Esophagus squamous epithelium (tissue), 5 donors: ENCODE data around the gene ATP9B. TPM values are rescaled to one million over a fixed set of nuclear protein-coding genes. Genes with fewer than 3 reads are reported as not detected.

Source experiments
- DNase-seq: peaks from one replicate; lab custom pipeline; 2025; lab: John Stamatoyannopoulos, UW
- H3K27ac ChIP-seq, 4 donors: fragments of 200-600 bp; sonication (generic); one replicate each; pipeline ENCODE4 v1.5.1; 2016 to 2019; ENCODE audit warnings: mild to moderate bottlenecking in 1 of 4
- H3K27me3 ChIP-seq, 4 donors: fragments of 200-600 bp; sonication (generic); 1 replicate in 3 of 4; 2 replicates in 1 of 4; pipeline versions ENCODE4 v1.5.1 to v1.6.0; 2017 to 2021; ENCODE audit warnings: antibody characterized with exemption in 1 of 4
- H3K36me3 ChIP-seq, 3 donors: fragments of 200-600 bp; sonication (generic); one replicate each; pipeline ENCODE4 v1.5.1; 2016 to 2019
- H3K4me1 ChIP-seq, 3 donors: fragments of 200-600 bp; sonication (generic); one replicate each; pipeline ENCODE4 v1.5.1; 2017 to 2019
- H3K4me3 ChIP-seq, 4 donors: fragments of 200-600 bp; sonication (generic); 1 replicate in 3 of 4; 2 replicates in 1 of 4; pipeline ENCODE4 v1.5.1; 2016 to 2019; ENCODE audit warnings: mild to moderate bottlenecking in 2 of 4, moderate library complexity in 1 of 4
- H3K9me3 ChIP-seq, 3 donors: fragments of 200-600 bp; sonication (generic); one replicate each; pipeline ENCODE4 v1.5.1; 2016 to 2019
- POLR2A ChIP-seq, 4 donors: fragments of 450-650 bp; IDR thresholded peaks; one replicate each; pipeline ENCODE4 v1.6.1; 2017; ENCODE audit warnings: antibody characterized with exemption in 4 of 4, mild to moderate bottlenecking in 4 of 4, moderate library complexity in 3 of 4
- WGBS, 2 donors: methylation state at CpG; one replicate each; pipeline ENCODE4 v1.1.5; 2018; 5-methylcytosine and 5-hydroxymethylcytosine counted together
- intact Hi-C: fragments of 100-400 bp; cut with DNase I; formaldehyde crosslinking; loops from one replicate; pipeline ENCODE4 v1.15.0; 2022
- total RNA-seq, 4 donors: library from RNA; depleted of rRNA; stranded (reverse); fragments of >200 nt; gene quantifications; one replicate each; pipeline ENCODE4 v1.1.0, GENCODE V29; 2016
- TF ChIP-seq, protein P1 (sequence below), 6 experiments: fragments of 450-650 bp in 4 of 6; fragments of 200-600 bp in 2 of 6; sonication (generic) in 2 of 6; IDR thresholded peaks; one replicate each; pipeline ENCODE4 v1.5.1; 2016 to 2019; ENCODE audit warnings: antibody characterized with exemption in 6 of 6, mild to moderate bottlenecking in 4 of 6, moderate library complexity in 4 of 6
- donor health status: DM: yes; HTN: yes; CAD: no.

Gene ATP9B
- total RNA-seq, 4 donors from 2014 or later = 12.9 to 46.7 (median 22.0) TPM

DNA sequence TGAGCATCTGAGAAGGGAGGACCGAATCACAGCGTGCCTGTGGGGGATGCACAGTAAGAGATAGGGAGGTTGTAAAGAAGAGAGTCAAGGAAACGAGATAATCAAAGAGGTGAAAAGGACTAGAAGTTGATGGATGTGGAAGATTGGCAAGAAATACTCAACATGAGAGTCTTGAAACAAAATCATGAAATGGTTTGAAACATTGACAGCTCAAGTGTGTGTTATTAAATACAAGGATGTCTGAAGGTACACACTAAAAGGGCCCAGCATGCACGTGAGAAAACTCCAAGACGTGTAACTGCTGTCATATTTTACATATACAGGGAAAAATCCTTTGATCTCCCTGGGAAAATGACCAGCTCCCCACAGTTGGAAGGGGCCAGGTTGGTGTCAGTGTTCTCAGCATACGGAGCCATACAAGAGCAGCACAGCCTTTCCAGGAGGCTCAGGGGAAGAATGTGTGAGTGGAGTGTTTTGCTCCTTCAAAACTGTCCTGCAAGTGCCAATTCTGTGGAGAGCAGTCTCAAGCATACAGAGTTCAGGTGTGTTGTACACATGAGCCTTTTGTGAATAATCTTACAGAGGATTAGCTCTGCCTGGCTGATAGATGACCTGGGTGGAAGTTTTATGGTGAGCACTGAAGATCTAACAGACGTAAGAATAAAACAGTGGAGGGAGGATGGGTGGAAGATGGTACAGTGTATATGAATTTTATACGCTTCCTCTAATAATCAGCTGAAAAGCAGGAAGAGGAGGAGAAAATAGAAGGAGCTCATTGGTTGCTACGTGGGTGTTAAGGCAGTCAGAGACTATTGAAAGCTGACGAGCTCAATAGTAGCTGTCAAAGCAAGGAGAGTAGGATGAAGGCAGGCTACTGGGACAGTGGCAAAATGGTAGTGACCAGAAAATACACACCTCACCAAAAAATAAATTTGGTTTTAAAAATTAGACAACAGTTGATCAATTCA is 126.8 kb downstream of the ATP9B start:
- no peaks in the 10 kb centered on the region for H3K4me1 ChIP-seq
- no peak for DNase-seq
- intact Hi-C loops = no loop called here
- peaks cover 0 to 41% (median 0%) of the 10 kb centered on the region in 3 donors for H3K36me3 ChIP-seq
- WGBS, 2 donors = 86 to 89% methylated on average over 10 of the region's 10 CpGs
- no peak overlapping the region for H3K4me3 ChIP-seq
- H3K27ac ChIP-seq = no peak overlapping the region
- no peaks in the 10 kb centered on the region for H3K27me3 ChIP-seq
- no peaks in the 10 kb centered on the region for H3K9me3 ChIP-seq
- TF ChIP-seq POLR2A (IDR thresholded peaks at IDR 0.05) = no peak
- TF ChIP-seq, protein P1, sequence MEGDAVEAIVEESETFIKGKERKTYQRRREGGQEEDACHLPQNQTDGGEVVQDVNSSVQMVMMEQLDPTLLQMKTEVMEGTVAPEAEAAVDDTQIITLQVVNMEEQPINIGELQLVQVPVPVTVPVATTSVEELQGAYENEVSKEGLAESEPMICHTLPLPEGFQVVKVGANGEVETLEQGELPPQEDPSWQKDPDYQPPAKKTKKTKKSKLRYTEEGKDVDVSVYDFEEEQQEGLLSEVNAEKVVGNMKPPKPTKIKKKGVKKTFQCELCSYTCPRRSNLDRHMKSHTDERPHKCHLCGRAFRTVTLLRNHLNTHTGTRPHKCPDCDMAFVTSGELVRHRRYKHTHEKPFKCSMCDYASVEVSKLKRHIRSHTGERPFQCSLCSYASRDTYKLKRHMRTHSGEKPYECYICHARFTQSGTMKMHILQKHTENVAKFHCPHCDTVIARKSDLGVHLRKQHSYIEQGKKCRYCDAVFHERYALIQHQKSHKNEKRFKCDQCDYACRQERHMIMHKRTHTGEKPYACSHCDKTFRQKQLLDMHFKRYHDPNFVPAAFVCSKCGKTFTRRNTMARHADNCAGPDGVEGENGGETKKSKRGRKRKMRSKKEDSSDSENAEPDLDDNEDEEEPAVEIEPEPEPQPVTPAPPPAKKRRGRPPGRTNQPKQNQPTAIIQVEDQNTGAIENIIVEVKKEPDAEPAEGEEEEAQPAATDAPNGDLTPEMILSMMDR (IDR thresholded peaks at IDR 0.05) = no peak

DNA sequence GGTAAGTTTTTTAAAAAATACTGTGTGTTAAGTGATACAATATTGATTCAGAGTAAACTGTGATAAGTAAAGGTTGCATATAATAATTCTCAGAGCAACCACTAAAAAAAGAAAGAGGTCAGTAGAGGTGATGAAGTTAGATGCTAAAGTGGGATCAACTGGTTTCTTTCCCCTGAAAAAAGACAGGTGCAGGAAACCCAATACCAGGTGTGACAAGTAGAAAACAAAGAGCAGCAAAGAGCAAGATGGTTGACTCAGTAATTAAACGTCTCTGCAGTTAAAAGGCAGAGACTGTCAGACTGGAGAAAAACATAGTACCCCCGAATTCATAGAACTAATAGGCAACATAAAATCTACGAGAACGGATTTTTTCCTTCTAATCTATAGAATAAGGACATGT is 128.3 kb downstream of the ATP9B start:
- WGBS, 2 donors = 83 to 87% methylated on average over 4 of the region's 4 CpGs

DNA sequence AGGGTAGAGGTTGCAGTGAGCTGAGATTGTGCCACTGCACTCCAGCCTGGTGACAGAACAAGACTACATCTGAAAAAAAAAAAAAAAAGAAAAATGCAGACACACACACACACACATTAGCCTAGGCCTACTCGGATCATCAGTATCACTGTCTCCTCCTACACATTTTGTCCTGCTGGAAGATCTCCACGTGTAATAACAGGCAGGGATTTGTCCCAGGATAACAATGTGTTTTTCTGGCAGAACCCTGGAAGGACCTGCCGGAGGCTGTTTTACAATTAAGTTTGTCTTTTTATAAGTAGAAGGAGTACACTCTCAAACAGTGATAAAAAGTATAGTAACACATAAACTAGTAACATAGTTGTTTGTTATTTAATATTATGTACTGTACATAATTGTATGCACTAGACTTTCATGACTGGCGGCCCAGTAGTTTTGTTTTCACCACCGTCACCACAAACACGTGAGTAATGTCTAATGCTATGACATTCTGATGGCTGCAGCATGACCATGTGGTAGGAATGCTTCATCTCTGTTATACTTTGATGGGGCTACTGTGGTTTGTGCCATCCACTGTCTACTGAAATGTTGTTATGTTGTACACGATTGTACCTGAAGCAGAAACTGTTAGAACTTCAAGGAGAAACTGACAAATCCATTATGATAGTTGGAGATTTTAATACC is 130.6 kb downstream of the ATP9B start:
- TF ChIP-seq, protein P1 (IDR thresholded peaks at IDR 0.05) = no peak
- no peak for TF ChIP-seq POLR2A (IDR thresholded peaks at IDR 0.05)
- Histone ChIP-seq H3K27ac (no peak overlapping the region), H3K9me3 (no peaks in the 10 kb centered on the region), H3K27me3 (no peaks in the 10 kb centered on the region), H3K4me3 (no peak overlapping the region), H3K36me3 (peaks cover 0 to 23% (median 0%) of the 10 kb centered on the region in 3 donors), H3K4me1 (no peaks in the 10 kb centered on the region)
- WGBS, 2 donors = 49 to 56% methylated on average over 7 of the region's 7 CpGs
- intact Hi-C loops = no loop called here
- DNase-seq = no peak

More for the DNA sequence above, 128.3 kb downstream of the ATP9B start:
- Histone ChIP-seq H3K4me1 (no peaks in the 10 kb centered on the region), H3K4me3 (no peak overlapping the region), H3K27ac (no peak overlapping the region), H3K9me3 (no peaks in the 10 kb centered on the region), H3K36me3 (peaks cover 0 to 41% (median 0%) of the 10 kb centered on the region in 3 donors), H3K27me3 (no peaks in the 10 kb centered on the region)
- DNase-seq = no peak
- intact Hi-C loops = no loop called here
- no peak for TF ChIP-seq POLR2A (IDR thresholded peaks at IDR 0.05)
- TF ChIP-seq, protein P1 (IDR thresholded peaks at IDR 0.05) = no peak

DNA sequence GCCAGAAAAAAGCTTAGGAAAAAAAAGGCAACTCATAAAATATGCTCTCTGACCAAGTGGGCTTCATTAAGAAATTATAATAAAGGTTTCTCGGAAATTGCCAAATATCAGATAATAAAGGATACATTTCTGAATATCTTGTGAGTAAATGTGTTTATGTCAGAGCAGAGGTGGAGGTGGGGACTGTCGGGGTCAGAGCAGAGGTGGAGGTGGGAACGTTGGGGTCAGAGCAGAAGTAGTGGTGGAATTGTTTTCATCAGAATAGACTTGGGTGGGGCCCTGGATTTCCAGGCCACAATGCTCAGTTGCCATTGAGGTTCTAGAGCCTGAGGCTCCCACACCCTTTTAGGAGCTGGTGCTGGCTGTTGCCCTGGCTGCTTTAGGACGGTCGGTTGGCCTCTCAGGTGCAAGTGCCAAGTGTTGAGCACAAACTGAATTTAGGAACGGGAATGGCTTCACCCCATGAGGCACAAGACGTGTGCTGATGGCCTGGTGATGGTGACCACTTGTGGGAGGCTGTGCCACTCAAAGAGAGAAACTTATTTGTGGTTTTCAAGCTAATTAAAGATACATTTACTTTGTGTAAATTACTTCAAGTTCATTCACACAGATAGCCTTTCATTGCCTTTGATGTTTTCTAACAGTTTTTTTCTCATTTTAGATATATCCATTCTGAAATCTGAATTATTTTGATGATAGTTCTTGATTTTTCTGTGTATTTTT is 131.5 kb downstream of the ATP9B start:
- H3K27me3 ChIP-seq = no peaks in the 10 kb centered on the region
- H3K36me3 ChIP-seq = peaks cover 0 to 14% (median 0%) of the 10 kb centered on the region in 3 donors
- H3K4me1 ChIP-seq = no peaks in the 10 kb centered on the region
- WGBS, 2 donors = 76 to 78% methylated on average over 7 of the region's 7 CpGs
- H3K27ac ChIP-seq = no peak overlapping the region
- TF ChIP-seq, protein P1 (IDR thresholded peaks at IDR 0.05) = no peak
- TF ChIP-seq POLR2A (IDR thresholded peaks at IDR 0.05) = no peak
- H3K4me3 ChIP-seq = no peak overlapping the region
- peak; percentile 71 for DNase-seq
- H3K9me3 ChIP-seq = no peaks in the 10 kb centered on the region
- intact Hi-C loops = no loop called here
